Vagina (tissue), 2 donors: ENCODE measurements around the gene ISM1. TPM values are rescaled to one million over a fixed set of nuclear protein-coding genes. Genes with fewer than 3 reads are reported as not detected.

ENCODE experiments used
- DNase-seq, 2 donors: peaks; one replicate each; pipeline ENCODE4 v3.0.0-alpha.2; 2017; ENCODE audit errors: extremely low spot score in 2 of 2
- H3K27ac ChIP-seq: fragments of 200-600 bp; sonication (generic); one replicate; pipeline ENCODE4 v1.5.1; 2019
- H3K27me3 ChIP-seq: fragments of 200-600 bp; sonication (generic); one replicate; pipeline ENCODE4 v1.5.1; 2019
- H3K36me3 ChIP-seq, 2 donors: fragments of 200-600 bp; sonication (generic); one replicate each; pipeline ENCODE4 v1.5.1; 2017 to 2019
- H3K4me1 ChIP-seq: fragments of 200-600 bp; sonication (generic); one replicate; pipeline ENCODE4 v1.5.1; 2019
- H3K4me3 ChIP-seq, 2 donors: fragments of 200-600 bp; sonication (generic); 1 replicate in 1 of 2; 2 replicates in 1 of 2; pipeline ENCODE4 v1.5.1; 2016 to 2019
- H3K9me3 ChIP-seq: fragments of 200-600 bp; sonication (generic); one replicate; pipeline ENCODE4 v1.5.1; 2019
- CTCF ChIP-seq, 3 experiments: fragments of 450-650 bp in 2 of 3; fragments of 200-600 bp in 1 of 3; sonication (generic) in 1 of 3; IDR thresholded peaks; one replicate each; pipeline ENCODE4 v1.5.1; 2017 to 2019; ENCODE audit warnings: antibody characterized with exemption in 3 of 3, mild to moderate bottlenecking in 2 of 3, moderate library complexity in 2 of 3
- POLR2A ChIP-seq, 2 donors: fragments of 450-650 bp; IDR thresholded peaks; one replicate each; pipeline ENCODE4 v1.6.1; 2017; ENCODE audit warnings: antibody characterized with exemption in 2 of 2, mild to moderate bottlenecking in 2 of 2, moderate library complexity in 2 of 2
- POLR2AphosphoS5 ChIP-seq, 2 donors: sonication (generic); formaldehyde crosslinking; IDR thresholded peaks; one replicate each; pipeline ENCODE4 v1.9.0; 2017; ENCODE audit warnings: antibody characterized with exemption in 2 of 2, mild to moderate bottlenecking in 2 of 2, low read depth in 1 of 2; ENCODE audit not compliant: insufficient read depth in 1 of 2
- intact Hi-C: fragments of 100-400 bp; cut with DNase I; formaldehyde crosslinking; loops from one replicate; pipeline ENCODE4 v1.15.1; 2023
- total RNA-seq: library from RNA; depleted of rRNA; stranded (reverse); fragments of >200 nt; gene quantifications from one replicate; pipeline ENCODE4 v1.2.3, GENCODE V29; 2016

The ISM1 gene
- total RNA-seq, 1 donor from 2014 or later = 14.5 TPM

- TF ChIP-seq POLR2AphosphoS5 (IDR thresholded peaks at IDR 0.05; ENCODE audit: insufficient read depth in 1 of 2, low read depth in 1 of 2) = no peak
- no peak for TF ChIP-seq CTCF (IDR thresholded peaks at IDR 0.05)
- TF ChIP-seq POLR2A (IDR thresholded peaks at IDR 0.05) = no peak
- Histone ChIP-seq H3K27me3 (no peaks in the 10 kb centered on the region), H3K9me3 (no peaks in the 10 kb centered on the region), H3K36me3 (no peaks in the 10 kb centered on the region), H3K4me1 (peaks cover 26% of the 10 kb centered on the region), H3K27ac (peak overlapping the region; percentile 48), H3K4me3 (peak overlapping the region; percentile 41 to 64)
- DNase-seq = peak in 1 of 2 donors; percentile 70
- intact Hi-C loops = no loop called here
Observed at GRCh38 chr20:13221673-13222318, 722 bp downstream of the ISM1 start.

- H3K9me3 ChIP-seq = no peaks in the 10 kb centered on the region
- H3K4me3 ChIP-seq = peak overlapping the region; percentile 41 to 64
- H3K27me3 ChIP-seq = no peaks in the 10 kb centered on the region
- peaks cover 26% of the 10 kb centered on the region for H3K4me1 ChIP-seq
- no peaks in the 10 kb centered on the region for H3K36me3 ChIP-seq
- TF ChIP-seq CTCF (IDR thresholded peaks at IDR 0.05) (no peak), POLR2AphosphoS5 (IDR thresholded peaks at IDR 0.05; ENCODE audit: insufficient read depth in 1 of 2, low read depth in 1 of 2) (no peak), POLR2A (IDR thresholded peaks at IDR 0.05) (no peak)
- intact Hi-C loops = no loop called here
- no peak overlapping the region for H3K27ac ChIP-seq
- peak in 1 of 2 donors; percentile 90 for DNase-seq
Observed at GRCh38 chr20:13222319-13222716, 1.2 kb downstream of the ISM1 start.

GRCh38 chr20:13223736-13224520 is 2.9 kb downstream of the ISM1 start:
- H3K36me3 ChIP-seq = no peaks in the 10 kb centered on the region
- H3K27ac ChIP-seq = no peak overlapping the region
- intact Hi-C loops = no loop called here
- DNase-seq = peak in 1 of 2 donors; percentile 9
- no peak overlapping the region for H3K4me3 ChIP-seq
- H3K4me1 ChIP-seq = peaks cover 26% of the 10 kb centered on the region
- no peaks in the 10 kb centered on the region for H3K9me3 ChIP-seq
- no peaks in the 10 kb centered on the region for H3K27me3 ChIP-seq
- TF ChIP-seq POLR2A (IDR thresholded peaks at IDR 0.05) = no peak
- no peak for TF ChIP-seq CTCF (IDR thresholded peaks at IDR 0.05)
- no peak for TF ChIP-seq POLR2AphosphoS5 (IDR thresholded peaks at IDR 0.05; ENCODE audit: insufficient read depth in 1 of 2, low read depth in 1 of 2)

GRCh38 chr20:13226367-13226766 is 5.3 kb downstream of the ISM1 start:
- no peak overlapping the region for H3K27ac ChIP-seq
- H3K27me3 ChIP-seq = no peaks in the 10 kb centered on the region
- peak in 1 of 2 donors; percentile 19 for DNase-seq
- intact Hi-C loops = no loop called here
- no peaks in the 10 kb centered on the region for H3K9me3 ChIP-seq
- TF ChIP-seq POLR2A (IDR thresholded peaks at IDR 0.05) = no peak
- no peak for TF ChIP-seq CTCF (IDR thresholded peaks at IDR 0.05)
- TF ChIP-seq POLR2AphosphoS5 (IDR thresholded peaks at IDR 0.05; ENCODE audit: insufficient read depth in 1 of 2, low read depth in 1 of 2) = no peak
- H3K4me1 ChIP-seq = peaks cover 8% of the 10 kb centered on the region
- no peak overlapping the region for H3K4me3 ChIP-seq
- no peaks in the 10 kb centered on the region for H3K36me3 ChIP-seq

GRCh38 chr20:13228771-13229170 is 7.7 kb downstream of the ISM1 start:
- no peak for TF ChIP-seq POLR2A (IDR thresholded peaks at IDR 0.05)
- TF ChIP-seq CTCF (IDR thresholded peaks at IDR 0.05) = no peak
- no peak for TF ChIP-seq POLR2AphosphoS5 (IDR thresholded peaks at IDR 0.05; ENCODE audit: insufficient read depth in 1 of 2, low read depth in 1 of 2)
- Histone ChIP-seq H3K27me3 (no peaks in the 10 kb centered on the region), H3K4me3 (no peak overlapping the region), H3K4me1 (no peaks in the 10 kb centered on the region), H3K27ac (no peak overlapping the region), H3K9me3 (no peaks in the 10 kb centered on the region), H3K36me3 (no peaks in the 10 kb centered on the region)
- intact Hi-C loops = no loop called here
- DNase-seq = no peak
